Esophagus squamous epithelium (tissue), 4 donors: ENCODE data around the gene GPR158.

Experiments used
- CTCF ChIP-seq, 6 experiments: fragments of 450-650 bp in 4 of 6; fragments of 200-600 bp in 2 of 6; sonication (generic) in 2 of 6; IDR thresholded peaks; one replicate each; pipeline ENCODE4 v1.5.1; 2016 to 2019; ENCODE audit warnings: antibody characterized with exemption in 6 of 6, mild to moderate bottlenecking in 4 of 6, moderate library complexity in 4 of 6
- POLR2A ChIP-seq, 4 donors: fragments of 450-650 bp; IDR thresholded peaks; one replicate each; pipeline ENCODE4 v1.6.1; 2017; ENCODE audit warnings: antibody characterized with exemption in 4 of 4, mild to moderate bottlenecking in 4 of 4, moderate library complexity in 3 of 4

GRCh38 chr10:25565570-25565969 lies 390.8 kb downstream of the GPR158 start:
- no peak for TF ChIP-seq CTCF (IDR thresholded peaks at IDR 0.05)
- no peak for TF ChIP-seq POLR2A (IDR thresholded peaks at IDR 0.05)
